Left renal pelvis (tissue), 4 donors: ENCODE data around the gene YWHAE. TPM values are rescaled to one million over a fixed set of nuclear protein-coding genes. Genes with fewer than 3 reads are reported as not detected.
"Not testable (repeated sequence)": the region's sequence is repeated elsewhere in the genome, so short reads cannot be mapped to it uniquely, and the experiment has no call there.

Experiments used
- DNase-seq, 4 donors: peaks; one replicate each; pipeline ENCODE4 v3.0.0-alpha.2; 2013; ENCODE audit warnings: low read depth in 4 of 4, low spot score in 3 of 4
- polyA plus RNA-seq, 4 donors: library from polyadenylated mRNA; unstranded; fragments of 120-200 nt; gene quantifications; one replicate each; pipeline ENCODE4 v1.2.1, GENCODE V29; 2013; ENCODE audit not compliant: insufficient read length in 4 of 4

The YWHAE gene
- polyA plus RNA-seq, 4 donors = 690 to 1,194 (median 1,057) TPM

DNA sequence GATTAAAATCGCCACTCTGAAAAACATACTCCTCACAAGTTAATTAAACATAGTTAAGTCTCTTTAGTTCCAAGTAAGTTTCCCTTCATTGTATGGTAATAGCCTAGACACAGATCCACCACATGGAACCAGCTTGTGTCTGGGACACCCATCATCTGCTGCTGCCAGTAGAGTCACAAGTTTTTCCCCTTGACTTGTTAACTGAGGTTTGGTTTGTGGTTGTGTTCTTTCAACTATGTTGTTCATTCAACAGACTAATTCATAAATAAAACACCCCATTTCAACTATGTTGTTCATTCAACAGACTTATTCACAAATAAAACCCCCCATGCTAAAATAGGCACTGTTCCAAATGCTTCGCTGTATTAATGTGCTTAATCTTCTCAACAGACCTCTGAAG lies 24.4 kb downstream of the YWHAE start:
- no peak for DNase-seq

DNA sequence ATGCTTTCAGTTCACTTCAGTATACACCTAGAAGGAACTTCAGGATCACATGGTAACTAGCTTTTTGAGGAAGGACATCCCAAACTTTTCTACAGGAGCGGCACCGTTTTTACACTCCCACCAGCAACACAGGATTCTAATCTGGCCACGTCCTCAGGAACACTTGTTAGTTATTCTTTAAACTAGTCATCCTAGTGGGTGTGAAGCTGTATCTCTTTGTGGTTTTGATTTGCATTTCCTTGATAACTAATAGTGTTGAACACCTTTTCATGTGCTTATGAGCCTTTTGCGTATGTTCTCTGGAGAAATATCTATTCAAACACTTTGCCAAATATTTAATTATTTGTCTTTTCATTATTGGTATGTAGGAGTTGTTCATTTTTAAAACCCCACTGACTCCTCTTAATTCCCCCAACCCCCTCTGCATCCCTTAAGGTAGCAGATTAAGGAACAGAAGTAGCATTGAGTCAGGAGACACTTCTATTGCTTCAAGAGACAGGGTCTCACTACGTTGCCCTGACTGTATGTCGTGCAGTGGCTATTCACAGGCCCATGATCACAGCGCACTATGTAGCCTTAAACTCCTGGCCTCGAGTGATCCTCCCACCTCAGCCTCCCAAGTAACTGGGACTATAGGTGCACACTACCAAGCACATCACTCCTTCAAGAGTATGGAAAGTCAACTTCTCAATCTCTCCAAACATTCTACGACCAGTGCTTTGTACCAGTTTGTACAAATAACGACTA lies 25.4 kb downstream of the YWHAE start:
- no peak for DNase-seq

DNA sequence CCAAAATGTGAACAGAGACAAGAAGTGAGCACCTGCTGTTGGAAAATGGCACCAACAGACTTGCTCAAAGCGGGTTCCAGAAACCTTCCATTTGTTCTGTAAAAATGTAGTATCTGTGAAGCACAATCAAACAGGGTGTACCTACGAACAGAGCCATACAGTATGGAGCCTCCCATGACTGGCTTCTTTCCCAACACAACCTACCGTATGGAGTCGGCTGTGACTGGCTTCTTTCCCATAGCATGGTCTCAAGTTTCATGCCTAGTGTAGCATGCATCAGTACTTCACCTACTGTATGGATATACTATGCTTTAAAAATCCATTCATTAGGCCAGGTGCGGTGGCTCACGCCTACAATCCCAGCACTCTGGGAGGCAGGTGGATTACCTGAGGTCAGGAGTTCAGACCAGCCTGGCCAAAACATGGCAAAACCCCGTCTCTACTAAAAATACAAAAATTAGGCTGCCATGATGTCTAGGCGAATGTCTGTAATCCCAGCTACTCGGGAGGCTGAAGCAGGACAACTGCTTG lies 26.2 kb downstream of the YWHAE start:
- DNase-seq = no peak

DNA sequence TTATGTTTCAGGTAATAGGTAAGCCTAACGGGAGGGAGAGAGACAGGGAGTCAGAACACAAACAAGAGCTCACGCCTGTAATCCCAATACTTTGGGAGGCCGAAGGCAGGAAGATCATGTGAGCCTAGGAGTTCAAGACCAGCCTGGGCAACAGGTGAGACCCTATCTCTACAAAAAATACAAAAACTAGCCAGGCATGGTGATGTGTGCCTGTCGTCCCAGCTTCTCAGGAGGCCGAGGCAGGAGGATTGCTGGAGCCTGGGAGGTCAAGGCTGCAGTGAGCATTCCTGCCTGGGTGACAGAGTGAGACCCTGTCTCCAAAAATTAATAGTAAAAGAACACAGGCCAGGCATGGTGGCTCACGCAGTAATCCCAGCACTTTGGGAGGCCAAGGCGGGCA lies 27.4 kb downstream of the YWHAE start:
- no peak for DNase-seq

DNA sequence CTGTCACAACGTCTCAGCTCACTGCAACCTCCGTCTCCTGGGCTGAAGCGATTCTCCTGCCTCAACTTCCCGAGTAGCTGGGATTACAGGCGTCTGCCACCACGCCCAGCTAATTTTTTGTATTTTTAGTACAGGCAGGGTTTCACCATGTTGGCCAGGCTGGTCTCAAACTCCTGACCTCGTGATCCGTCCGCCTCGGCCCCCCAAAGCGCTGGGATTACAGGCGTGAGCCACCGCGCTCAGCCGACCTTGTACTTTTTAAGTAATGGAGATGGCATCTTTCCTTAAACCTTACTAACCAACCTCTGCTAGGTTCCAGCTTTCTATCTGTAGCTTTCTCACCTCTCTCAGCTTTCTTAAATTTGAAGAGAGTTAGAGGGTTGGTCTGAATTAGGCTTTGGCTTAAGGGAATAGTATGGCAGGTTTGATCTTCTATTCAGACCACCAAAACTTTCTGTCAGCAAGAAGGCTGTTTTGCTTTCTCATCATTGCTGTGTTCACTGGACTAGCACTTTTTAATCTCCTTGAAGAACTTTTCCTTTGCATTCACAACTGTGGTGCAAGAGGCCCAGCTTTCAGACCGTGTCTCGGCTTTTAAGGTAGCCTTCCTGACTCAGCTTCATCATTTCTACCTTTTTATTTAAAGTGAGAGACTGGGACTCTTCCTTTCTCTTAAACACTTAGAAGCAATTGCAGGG lies 28.0 kb downstream of the YWHAE start:
- DNase-seq = no peak

DNA sequence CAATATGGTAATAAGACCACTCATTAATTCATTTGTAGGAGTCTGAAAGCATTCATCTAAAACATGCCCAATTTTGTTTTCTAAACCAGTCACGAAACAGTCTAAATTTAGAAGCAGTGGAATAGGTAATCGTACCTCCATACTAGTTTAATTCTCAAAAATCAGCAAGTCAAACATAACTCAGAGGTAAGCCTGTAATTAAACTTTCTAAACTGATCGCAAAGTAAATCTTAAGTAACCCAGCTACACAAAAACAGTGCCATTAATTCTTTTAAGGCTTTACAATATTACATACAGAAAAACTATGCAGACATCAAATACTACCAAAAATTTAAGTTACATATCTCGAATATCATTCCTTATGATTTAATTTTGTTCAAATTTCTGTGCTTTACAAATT lies 31.4 kb downstream of the YWHAE start:
- DNase-seq = no peak

DNA sequence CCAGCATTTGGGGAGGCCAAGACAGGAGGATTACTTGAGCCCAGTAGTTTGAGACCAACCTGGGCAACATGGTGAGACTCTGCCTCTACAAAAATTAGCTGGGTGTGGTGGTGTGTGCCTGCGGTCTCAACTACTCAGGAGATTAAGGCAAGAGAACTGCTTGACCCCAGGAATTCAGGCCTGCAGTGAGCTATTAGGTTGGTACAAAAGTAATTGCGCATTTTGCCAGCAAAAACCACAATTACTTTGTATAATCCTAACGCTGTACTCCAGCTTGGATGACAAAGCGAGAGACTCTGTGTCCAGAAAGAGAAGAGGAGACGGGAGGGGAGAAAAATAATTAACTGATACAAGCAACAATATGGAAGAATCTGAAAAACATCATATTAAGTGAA lies 32.7 kb downstream of the YWHAE start:
- no peak for DNase-seq

DNA sequence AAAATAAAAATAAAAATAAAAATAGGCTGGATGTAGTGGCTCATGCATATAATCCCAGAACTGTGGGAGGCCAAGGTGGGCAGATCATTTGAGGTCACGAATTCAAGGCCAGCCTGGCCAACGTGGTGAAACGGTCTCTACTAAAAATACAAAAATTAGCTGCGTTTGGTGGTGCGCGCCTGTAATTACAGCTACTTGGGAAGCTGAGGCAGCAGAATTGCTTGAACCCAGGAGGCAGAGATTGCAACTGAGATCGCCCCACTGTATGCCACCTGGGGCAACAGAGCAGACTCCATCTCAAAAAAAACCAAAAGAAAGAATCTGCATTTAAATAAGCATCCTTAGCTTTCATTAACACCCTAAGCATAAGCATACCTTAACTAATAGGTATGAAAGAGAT lies 33.8 kb downstream of the YWHAE start:
- no peak for DNase-seq

DNA sequence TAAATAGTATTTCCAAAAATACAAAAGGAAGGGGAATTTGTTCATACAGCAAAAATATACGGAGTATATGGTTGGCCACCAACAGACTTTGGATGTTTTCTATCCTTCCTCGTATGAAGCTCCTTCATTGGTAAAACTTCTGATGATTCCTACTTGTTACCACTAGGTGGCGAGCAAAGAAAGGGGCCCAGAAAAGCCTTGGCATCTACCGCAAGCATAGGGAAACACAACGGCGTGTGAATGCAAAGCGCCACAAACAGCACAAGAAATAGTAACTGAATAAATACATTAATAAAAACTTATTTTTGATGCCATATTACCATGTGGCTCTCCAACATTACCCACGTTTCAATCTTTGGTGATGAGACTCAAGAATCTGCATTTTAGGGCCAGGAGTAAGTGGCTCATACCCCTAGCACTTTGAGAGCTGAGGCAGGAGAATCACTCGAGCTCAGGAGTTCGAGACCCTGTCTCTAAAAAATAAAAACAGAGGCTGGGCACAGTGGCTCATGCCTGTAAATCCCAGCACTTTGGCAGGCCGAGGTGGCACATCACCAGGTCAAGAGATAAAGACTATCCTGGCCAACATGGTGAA lies 34.5 kb downstream of the YWHAE start:
- peak; percentile 21 to 67 (median 48) for DNase-seq

DNA sequence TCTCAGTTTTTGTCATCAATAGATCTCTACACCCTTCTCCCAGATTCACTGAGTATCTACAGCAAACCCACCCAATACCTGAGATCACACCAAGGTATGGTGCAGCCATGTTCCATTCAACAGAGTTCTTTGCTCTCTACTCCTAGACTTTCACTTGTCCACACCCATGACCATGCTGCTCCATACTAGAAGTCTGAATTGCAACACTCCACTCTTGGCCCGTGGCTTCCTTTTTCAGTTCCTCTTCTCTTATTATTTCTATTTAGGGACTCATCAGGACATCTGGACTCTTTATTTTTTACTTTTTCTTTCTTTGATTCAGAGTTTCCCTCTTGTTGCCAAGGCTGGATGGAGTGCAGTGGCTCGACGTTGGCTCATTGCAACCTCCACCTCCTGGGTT lies 37.1 kb downstream of the YWHAE start:
- no peak for DNase-seq

DNA sequence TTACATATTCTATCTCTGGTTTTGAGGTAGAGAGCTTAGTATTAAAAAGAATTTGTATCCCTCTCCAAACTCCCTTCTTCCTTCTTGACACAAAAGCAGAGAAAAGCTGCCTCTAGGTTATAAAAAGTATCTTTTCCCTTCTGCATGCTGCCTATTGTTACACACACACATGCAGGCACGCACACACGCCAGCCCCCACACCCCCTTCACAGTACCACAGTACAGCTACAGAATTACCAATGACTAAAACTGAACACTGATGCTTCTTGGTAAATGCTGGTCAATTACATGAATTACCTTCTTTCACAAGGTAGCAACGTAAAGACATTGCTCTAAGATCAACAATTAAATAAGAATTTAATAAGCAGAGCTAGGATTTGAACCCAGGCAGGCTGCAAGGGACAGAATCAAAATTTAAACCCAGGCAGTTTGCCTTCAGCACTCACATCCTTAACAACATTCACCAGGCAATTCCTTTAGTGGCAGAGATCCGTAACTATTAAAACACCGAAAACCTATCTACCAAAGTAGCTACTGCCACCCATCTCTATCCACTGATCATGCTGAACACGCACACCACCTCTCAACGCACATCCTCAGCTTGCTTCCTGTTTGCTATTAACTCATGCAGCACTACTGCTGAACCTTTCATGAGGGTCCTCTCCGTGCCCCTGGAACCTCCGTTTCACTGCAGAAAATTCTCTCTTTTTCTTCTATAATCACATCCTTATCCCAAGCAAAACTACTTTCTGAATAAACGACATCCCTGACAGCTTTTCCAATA lies 37.8 kb downstream of the YWHAE start:
- no peak for DNase-seq

DNA sequence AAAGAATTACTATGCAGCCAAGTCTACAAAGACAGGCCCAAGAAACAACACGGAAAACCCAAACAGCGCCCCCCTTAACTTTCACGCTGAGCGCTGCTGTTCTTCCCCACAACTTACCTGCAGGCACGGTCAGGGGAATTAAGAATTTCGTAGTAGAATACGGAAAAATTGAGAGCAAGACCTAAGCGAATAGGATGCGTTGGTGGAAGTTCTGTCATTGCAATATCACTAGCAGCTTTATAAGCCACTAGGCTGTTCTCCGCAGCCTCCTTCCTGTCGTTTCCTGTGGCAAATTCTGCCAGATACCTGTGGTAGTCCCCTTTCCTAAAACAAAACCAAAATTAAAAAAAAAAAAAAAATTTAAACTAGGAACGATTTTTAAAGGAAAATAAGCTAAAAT lies 39.0 kb downstream of the YWHAE start:
- DNase-seq = no peak

DNA sequence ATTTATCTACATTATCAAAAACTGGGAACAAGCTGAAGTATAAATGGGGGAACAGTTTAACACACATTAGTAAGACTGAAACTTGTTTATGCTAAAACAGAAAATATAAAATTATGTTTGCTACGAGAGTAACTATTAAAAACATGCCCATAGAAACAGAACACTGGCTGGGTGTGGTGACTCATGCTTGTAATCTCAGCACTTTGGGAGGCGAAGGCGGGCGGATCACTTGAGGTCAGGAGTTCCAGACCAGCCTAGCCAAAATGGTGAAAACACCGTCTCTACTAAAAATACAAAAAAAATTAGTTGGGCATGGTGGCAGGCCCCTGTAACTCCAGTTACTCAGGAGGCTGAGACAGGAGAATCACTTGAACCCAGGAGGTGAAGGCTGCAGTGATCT lies 39.7 kb downstream of the YWHAE start:
- not testable (repeated sequence) for DNase-seq

DNA sequence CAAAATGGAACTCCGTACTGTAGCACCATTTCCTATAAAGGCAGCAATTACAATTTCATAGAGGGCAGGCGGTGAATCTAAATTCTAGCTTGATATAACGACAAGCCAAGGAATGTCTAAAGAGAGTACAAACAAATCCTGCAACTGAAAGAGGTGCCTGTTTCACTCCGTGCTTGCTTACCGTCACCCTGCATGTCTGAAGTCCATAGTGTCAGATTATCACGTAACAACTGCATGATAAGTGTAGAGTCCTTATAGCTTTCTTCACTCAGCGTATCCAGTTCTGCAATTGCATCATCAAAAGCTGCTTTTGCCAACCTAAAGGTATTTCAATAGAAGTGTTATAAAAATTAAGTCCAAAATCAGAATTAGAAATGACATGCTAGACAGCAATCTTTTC lies 46.0 kb downstream of the YWHAE start:
- DNase-seq = no peak

DNA sequence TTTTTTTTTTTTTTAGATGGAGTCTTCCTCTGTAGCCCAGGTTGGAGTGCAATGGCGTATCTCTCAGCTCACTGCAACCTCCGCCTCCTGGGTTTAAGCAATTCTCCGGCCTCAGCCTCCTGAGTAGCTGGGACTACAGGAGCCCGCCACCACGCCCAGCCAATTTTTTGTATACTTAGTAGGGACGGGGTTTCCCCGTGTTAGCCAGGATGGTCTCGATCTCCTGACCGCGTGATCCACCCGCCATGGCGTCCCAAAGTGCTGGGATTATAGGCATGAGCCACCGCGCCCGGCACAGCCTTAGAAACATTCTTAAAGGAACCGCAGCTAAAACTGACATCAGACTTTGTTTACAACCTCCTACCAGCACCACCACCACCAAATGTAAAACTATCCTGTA lies 47.5 kb downstream of the YWHAE start:
- DNase-seq = not testable (repeated sequence)

DNA sequence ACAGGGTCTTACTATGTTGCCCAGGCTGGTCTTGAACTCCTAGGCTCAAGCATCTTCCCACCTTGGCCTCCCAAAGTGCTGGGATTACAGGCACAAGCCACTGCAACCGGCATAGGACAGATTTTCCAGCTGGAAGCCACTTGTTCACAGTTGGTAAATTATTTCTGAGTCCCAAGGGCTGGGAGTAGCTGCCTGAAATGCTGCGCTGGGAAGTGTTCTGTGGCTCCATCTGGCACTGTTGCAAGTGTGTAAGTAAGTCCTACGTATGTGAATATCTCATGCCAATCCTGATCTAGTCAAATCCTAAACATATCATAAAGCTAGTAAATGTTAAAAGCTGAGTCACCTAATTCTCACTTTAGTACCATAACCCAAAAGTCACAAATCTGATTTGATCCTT lies 48.1 kb downstream of the YWHAE start:
- DNase-seq = no peak

DNA sequence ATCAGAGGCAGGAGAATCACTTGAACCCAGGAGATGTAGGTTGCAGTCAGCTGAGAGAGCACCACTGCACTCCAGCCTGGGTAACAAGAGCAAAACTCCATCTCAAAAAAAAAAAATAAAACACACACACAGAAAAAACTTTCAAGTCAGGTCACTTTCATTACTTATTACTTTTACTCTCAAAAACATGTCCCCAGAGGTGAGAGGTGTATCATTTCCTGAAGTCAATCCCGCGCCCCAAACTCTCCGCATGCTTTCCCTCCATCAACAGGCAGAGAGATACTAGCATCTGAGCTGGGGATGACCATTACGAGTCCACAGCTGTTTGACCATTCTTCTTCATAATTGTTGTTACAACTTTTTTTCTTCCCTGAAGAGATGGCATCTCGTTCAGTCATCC lies 48.7 kb downstream of the YWHAE start:
- DNase-seq = no peak

DNA sequence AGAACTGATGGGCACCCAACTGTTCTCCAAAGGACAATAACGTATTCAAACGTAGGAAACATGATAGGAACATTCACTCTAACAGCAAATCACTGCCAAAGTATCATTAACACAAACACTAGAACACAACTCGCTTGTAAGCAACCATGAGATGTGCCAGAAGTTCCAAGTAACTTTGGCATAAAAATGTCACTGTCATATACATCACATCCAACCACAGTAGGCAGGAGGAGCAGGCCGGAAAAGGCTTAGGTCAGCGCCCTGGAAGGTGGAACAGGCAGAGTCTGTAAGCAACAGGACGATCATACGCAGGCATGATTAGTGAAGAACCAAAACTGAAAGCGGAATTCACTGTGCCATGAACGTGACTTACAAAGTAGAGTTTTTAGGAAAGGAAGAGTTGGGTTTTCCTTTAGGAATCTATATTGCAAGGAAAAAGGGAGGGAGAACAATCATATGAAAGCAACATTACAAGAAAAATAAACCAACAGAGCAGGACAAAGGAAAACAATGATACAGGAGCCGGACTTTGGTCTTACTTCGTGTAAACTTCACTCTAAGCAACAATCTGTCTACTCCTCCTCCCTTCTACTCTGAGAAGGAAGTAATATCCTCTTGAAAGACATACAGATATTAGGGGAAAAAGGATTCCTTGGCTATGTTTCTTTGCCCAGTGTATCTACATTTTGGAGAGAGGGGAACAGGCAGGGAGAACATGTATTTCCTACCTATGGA lies 52.3 kb downstream of the YWHAE start:
- peak in 1 of 4 donors; percentile 9 for DNase-seq

DNA sequence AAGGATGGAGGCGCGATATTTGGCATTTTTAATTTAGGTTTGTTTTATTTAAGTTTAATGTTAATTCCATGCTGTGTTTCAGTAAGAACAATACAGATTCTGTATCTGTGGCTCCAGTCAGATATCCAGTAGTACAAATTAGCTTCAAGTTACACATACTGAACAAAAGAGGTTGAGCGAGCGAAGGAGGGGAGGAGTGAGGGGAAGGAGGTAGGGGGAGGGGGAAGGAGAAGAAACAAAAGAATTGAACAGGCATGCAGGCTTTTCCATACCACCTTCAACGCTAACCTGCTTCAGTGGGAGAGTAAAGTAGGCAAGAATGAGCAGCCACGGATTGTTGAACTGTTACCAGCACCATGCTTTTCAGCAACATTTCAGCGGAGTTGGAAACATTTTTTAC lies 55.5 kb downstream of the YWHAE start:
- DNase-seq = no peak

DNA sequence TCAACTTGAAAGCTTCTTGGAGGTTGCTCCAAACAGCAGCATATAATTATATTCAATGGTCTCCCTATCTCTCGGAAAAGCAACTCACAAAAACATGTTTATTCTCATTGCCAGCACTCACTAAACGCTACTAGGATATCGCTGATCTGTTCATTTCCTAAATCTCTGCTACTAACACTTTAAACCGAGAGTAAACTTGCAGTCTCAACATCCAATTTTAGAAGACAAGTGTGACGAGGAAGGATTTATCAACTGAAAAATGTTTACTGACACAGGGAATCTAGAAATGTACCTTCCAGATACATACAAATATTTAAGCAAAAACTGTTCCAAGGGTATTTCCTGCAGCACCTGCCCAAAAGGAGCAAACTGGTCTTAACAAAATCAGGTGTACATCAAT lies 56.5 kb downstream of the YWHAE start:
- DNase-seq = no peak
